PFSK-1 (cell line): Measurements from ENCODE around the gene ZSWIM3.

Source experiments
- FOXP2 ChIP-seq: optimal IDR thresholded peaks from 2 replicates; pipeline ENCODE3; 2011; ENCODE audit warnings: borderline replicate concordance, control low read depth, inconsistent platforms; ENCODE audit not compliant: insufficient read depth; ENCODE audit errors: extremely low read length, extremely low read depth
- POLR2AphosphoS5 ChIP-seq: IDR thresholded peaks from 2 replicates; pipeline ENCODE4 v1.6.1; 2012; ENCODE audit warnings: low read depth, mild to moderate bottlenecking, control low read depth, low read length, moderate library complexity
- REST ChIP-seq, 2 experiments: IDR thresholded peaks; 2 replicates each; pipeline versions ENCODE4 v1.6.1 to v1.8.0; 2011 to 2012; ENCODE audit warnings: low read depth in 2 of 2, low read length in 2 of 2, control low read depth in 1 of 2, inconsistent platforms in 1 of 2, mild to moderate bottlenecking in 1 of 2, moderate library complexity in 1 of 2; ENCODE audit not compliant: insufficient read depth in 1 of 2
- SIN3A ChIP-seq: IDR thresholded peaks from 2 replicates; pipeline ENCODE4 v1.6.1; 2012; ENCODE audit warnings: mild to moderate bottlenecking, low read length, moderate library complexity, borderline replicate concordance; ENCODE audit not compliant: insufficient read depth
- TAF1 ChIP-seq: IDR thresholded peaks from 2 replicates; pipeline ENCODE4 v1.6.1; 2012; ENCODE audit warnings: low read length, control low read depth, borderline replicate concordance; ENCODE audit not compliant: insufficient read depth

ZSWIM3 gene

GRCh38 chr20:45813489-45813888 is 43.9 kb upstream of the ZSWIM3 start:
- TF ChIP-seq SIN3A (no peak), POLR2AphosphoS5 (no peak; the same call in 1 of the 2 replicates), REST (IDR thresholded peaks at IDR 0.05; ENCODE audit: insufficient read depth in 1 of 2, low read depth in 2 of 2, low read length in 2 of 2) (no peak), TAF1 (no peak), FOXP2 (no peak)

DNA sequence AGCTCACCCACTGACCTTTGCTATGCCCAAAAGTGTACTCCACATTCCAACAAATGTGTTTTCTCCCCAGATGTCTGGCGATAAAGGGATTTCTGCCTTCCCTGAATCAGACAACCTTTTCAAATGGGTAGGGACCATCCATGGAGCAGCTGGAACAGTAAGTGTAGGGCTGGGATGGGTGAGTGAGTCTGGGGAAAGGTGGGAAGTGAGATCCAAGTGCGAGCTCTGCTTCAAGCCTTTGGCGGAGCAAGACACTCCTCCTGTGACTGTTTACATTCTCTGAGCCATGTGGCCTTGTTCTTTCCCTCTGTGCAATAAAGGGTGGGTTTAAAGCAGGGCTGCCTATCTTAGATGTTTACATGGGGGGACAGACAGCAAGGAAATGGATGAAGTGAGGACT is 43.1 kb upstream of the ZSWIM3 start:
- no peak for TF ChIP-seq REST (IDR thresholded peaks at IDR 0.05; ENCODE audit: insufficient read depth in 1 of 2, low read depth in 2 of 2, low read length in 2 of 2)
- no peak for TF ChIP-seq SIN3A
- TF ChIP-seq TAF1 = no peak
- no peak for TF ChIP-seq FOXP2
- no peak for TF ChIP-seq POLR2AphosphoS5

- TF ChIP-seq REST (IDR thresholded peaks at IDR 0.05; ENCODE audit: insufficient read depth in 1 of 2, low read depth in 2 of 2, low read length in 2 of 2) = no peak
- TF ChIP-seq SIN3A = no peak
- TF ChIP-seq POLR2AphosphoS5 = no peak
- no peak for TF ChIP-seq FOXP2
- no peak for TF ChIP-seq TAF1
These were observed 40.5 kb upstream of the ZSWIM3 start for GRCh38 chr20:45816951-45817350.

DNA sequence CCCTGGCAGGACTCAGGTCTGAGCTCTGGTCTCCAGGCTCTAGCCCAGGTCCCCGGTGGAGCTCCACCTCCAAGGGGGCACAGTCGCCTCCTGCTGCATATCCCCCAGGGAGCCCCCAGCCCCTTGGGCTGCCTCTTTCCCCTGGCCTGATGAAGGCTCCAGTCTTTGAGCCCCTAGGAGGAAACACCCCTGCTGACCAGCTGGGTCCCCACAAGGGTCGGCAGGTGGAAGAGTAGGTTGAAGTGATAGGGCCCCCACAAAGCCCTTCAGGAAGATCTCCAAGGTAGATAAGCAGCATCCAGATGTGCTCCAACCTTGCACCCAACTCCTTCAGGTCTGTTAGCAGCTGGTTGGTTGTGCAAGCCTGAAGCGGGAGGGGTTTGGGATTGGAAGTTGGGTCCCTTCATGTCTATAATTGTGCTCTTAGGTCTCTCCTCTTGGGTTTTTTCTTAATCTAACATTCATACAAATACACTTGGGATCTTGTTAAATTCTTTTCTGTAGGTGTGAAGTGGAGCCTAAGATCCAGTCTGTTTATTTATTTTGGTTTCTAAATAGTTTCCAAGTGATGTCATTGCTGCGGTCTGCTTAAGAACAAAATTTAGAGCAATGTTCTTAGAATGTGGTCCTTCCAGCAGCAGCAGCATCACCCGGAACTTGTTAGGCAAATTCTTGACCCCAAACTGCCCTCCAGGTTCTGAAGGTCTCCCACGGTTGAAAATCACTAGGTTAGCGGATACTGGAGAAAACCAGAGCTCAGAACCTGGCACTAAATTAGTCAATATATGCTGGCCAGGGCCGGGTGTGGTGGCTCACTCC is 39.8 kb upstream of the ZSWIM3 start:
- no peak for TF ChIP-seq TAF1
- TF ChIP-seq POLR2AphosphoS5 = peak; percentile 54
- no peak for TF ChIP-seq FOXP2
- TF ChIP-seq SIN3A = peak; percentile 15; the same call in 1 of the 2 replicates
- TF ChIP-seq REST (IDR thresholded peaks at IDR 0.05; ENCODE audit: insufficient read depth in 1 of 2, low read depth in 2 of 2, low read length in 2 of 2) = no peak
